Endothelial cell of umbilical vein (primary cell): ENCODE measurements around the gene NDUFB10.

Source experiments
- CTCF ChIP-seq, 2 donors: IDR thresholded peaks; 1 replicate in 1 of 2; 2 replicates in 1 of 2; pipeline ENCODE4 v1.5.1; 2011; ENCODE audit warnings: low read length in 2 of 2, mild to moderate bottlenecking in 2 of 2, moderate library complexity in 2 of 2, control low read depth in 1 of 2, inconsistent platforms in 1 of 2, low read depth in 1 of 2; ENCODE audit not compliant: insufficient read depth in 1 of 2; ENCODE audit errors: extremely low read depth in 1 of 2
- EZH2 ChIP-seq: IDR thresholded peaks from 2 replicates; pipeline ENCODE4 v1.6.1; 2012; ENCODE audit warnings: borderline replicate concordance, low read depth, mild to moderate bottlenecking, moderate library complexity, low read length, inconsistent platforms; ENCODE audit not compliant: severe bottlenecking
- FOS ChIP-seq: IDR thresholded peaks from 2 replicates; pipeline ENCODE4 v1.6.1; 2011; ENCODE audit warnings: mild to moderate bottlenecking, low read length, moderate library complexity, borderline replicate concordance; ENCODE audit not compliant: insufficient read depth
- MAX ChIP-seq: IDR thresholded peaks from 2 replicates; pipeline ENCODE4 v1.6.1; 2011; ENCODE audit not compliant: insufficient read depth, insufficient read length
- POLR2A ChIP-seq: IDR thresholded peaks from 2 replicates; pipeline ENCODE4 v1.6.1; 2012; ENCODE audit warnings: low read depth, mild to moderate bottlenecking, control low read depth, low read length
- POLR2AphosphoS5 ChIP-seq: IDR thresholded peaks from 2 replicates; pipeline ENCODE4 v1.6.1; 2012; ENCODE audit warnings: low read depth, mild to moderate bottlenecking, control low read depth, low read length, moderate library complexity; ENCODE audit not compliant: insufficient read depth

- TF ChIP-seq CTCF (IDR thresholded peaks at IDR 0.05; ENCODE audit: extremely low read depth in 1 of 2, insufficient read depth in 1 of 2, low read depth in 1 of 2, low read length in 2 of 2) (no peak), POLR2A (no peak), MAX (no peak), FOS (no peak), POLR2AphosphoS5 (no peak), EZH2 (no peak)
Observed at GRCh38 chr16:1976951-1977874, 17.9 kb downstream of the NDUFB10 start.
